Astrocyte of the cerebellum (primary cell): Measurements from ENCODE around the gene NR0B2.

ENCODE experiments used
- DNase-seq: peaks from one replicate; pipeline ENCODE4 v3.0.0-alpha.2; 2011; ENCODE audit warnings: low read depth
- H3K4me3 ChIP-seq: 2 replicates; pipeline ENCODE4 v1.5.1; 2011; ENCODE audit warnings: mild to moderate bottlenecking, low read depth, low read length, moderate library complexity
- CTCF ChIP-seq: IDR thresholded peaks from 2 replicates; pipeline ENCODE4 v1.5.1; 2012; ENCODE audit warnings: low read length, low read depth, moderate library complexity, mild to moderate bottlenecking; ENCODE audit errors: missing control alignments
- in situ Hi-C: cut with HindIII; loops from 2 replicates; pipeline ENCODE4 v1.10.0; 2017; ENCODE audit warnings: low sequenced_read_pairs

The NR0B2 gene

DNA sequence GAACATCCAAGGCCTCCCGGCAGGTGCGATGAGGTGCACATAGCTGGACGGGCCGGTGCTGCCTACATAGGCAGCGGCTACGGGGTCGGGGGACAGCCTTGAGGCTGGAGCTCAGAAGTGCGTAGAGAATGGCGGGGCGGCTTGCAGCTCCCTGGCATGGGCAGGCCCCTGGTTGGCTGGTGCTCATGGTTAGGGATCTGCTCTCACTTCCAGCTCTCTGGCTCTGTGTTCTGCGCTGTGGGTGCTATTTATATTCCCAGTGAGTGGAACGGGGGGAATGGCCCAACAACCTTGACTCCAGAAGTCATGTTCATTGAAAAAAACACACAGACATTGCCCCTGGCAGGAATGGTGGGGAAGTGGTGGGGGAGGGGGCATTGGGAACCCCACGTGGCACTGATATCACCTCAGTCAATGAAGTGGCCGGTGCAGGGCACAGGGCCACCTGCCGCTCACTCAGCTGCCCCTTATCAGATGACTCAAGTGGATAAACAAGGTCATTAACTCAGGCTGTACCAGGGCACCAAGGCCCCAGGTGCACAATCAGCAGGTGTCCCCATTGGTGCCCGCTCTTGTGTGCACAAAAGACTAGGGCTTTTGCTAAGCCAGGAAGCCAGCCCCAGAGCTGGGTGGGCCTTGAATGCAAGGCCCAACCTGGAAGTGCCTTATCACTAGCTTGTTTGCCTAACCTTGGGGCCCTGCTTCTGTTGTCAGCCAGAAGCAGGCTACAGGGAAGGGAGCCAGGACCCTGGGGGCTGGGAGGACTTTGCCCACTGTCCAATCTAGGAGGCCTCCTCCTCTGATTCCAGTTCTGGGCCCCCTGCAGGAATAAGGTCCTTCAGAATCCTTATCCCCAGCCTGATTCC is at the start of gene NR0B2:
Gene NR0B2 (minus strand): TSS at position 222 of the 866 bp plus-strand sequence. CDS start 35 bp downstream, at position 187.
- TF ChIP-seq CTCF = no peak
- no peak within 1 kb of the TSS for H3K4me3 ChIP-seq
- in situ Hi-C loops = no loop called here
- DNase-seq = no peak

GRCh38 chr1:26961826-26962225 is 48.1 kb upstream of the NR0B2 start:
- H3K4me3 ChIP-seq = no peak overlapping the region
- no peak for TF ChIP-seq CTCF
- in situ Hi-C loops = no loop called here
- peak; percentile 57 for DNase-seq

DNA sequence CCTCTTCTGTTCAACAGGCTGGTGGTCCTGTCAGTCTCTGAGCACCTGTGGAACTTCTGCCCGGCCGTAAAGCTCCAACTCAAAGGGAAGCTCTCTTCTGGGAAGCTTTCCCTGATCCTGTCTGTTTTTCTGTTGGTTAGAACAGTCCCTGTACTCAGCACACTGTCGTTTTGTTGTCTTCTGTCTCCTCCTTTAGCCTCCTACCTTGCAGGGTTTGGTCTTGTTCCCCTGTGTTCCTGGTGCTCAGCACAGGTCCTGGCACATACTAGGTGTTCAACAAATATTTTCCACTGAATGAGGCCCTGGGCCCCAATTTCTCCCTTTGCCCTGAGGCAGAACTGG is 46.8 kb upstream of the NR0B2 start:
- DNase-seq = no peak
- in situ Hi-C loops = no loop called here
- H3K4me3 ChIP-seq = no peak overlapping the region
- TF ChIP-seq CTCF = no peak

DNA sequence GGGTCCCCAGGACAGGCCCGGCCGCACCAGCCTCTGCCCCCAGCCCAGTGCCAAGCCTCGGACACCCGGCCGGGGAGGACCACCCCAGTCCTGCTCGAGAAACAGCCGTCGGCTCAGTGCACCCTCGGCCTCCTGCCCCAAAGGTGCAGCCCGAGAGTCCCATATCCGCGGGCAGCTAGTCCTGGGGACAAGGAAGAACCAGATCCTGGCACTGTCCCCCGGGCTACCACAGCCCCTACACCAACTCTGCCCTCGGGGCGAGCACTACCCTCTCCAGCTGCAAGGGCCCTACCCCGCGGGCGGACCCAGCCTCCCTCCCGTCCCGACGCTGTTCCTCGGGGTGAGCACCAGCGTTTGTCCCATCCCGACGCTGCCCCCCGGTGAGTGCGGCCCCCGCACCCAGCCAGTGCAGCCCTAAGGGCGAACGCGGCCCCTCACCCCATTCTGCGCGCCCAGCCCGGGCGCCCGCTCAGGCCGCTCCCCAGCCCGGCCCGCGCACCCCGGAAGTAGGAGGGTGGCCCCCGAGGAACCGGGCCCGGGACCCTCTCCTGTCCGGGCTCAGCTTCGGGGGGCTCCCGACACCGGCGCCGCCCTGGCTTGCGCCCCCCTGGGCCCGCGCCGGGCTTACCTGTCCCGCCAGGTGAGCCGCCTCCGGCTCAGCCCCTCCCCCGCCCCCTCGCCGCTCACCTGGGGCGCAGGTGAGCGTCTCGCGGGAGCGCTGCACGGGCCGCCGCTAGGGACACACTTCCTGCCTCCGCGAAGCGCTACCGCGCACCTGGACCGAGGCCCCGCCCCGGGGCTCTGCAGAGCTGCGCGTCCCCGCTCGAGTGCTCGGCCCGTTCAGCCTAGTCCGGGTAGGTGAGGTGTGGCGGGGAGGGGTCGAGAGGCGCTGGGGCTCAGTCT is 46.2 kb upstream of the NR0B2 start, which contains the start of gene KDF1:
Gene KDF1 (minus strand): TSS at position 747 of the 903 bp plus-strand sequence. CDS start 8,088 bp downstream, outside the sequence.
- H3K4me3 ChIP-seq = peak within 1 kb of the TSS; percentile 23
- TF ChIP-seq CTCF = no peak
- DNase-seq = no peak
- in situ Hi-C loops = no loop called here

DNA sequence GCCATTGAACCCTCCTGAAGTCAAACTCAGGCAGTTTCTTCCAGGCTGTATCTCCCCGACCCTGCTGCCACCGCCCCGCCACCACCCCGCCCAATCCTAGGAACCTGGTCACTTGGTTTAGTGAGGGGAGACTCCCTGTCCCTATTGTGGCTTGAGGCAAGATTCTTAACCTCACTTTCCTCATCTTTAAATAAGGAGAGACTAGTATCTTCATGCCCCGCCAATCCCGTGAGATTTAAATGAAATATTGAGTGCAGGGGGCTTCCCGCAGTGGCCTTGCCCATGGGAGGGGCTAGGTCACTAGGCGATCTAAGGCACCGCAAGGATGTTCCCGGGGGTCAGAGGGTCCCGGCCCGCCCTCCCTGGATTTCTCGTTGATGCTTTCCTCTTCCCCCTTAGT is 45.5 kb upstream of the NR0B2 start:
- TF ChIP-seq CTCF = no peak
- no peak overlapping the region for H3K4me3 ChIP-seq
- DNase-seq = no peak
- in situ Hi-C loops = no loop called here

GRCh38 chr1:26957306-26957705 is 43.5 kb upstream of the NR0B2 start:
- no peak for DNase-seq
- H3K4me3 ChIP-seq = no peak overlapping the region
- TF ChIP-seq CTCF = no peak
- in situ Hi-C loops = no loop called here
